ENCODE results near the gene STK24. TPM values are rescaled to one million over a fixed set of nuclear protein-coding genes. Genes with fewer than 3 reads are reported as not detected.
"Not testable (repeated sequence)": the region's sequence is repeated elsewhere in the genome, so short reads cannot be mapped to it uniquely, and the experiment has no call there.

Gene STK24
- 10 to 100 TPM; 73.0 to 90.1 TPM for total RNA-seq

- Mint-ChIP-seq H3K27ac (peak within 1 kb of the TSS; percentile 86 to 91), H3K4me3 (peak within 1 kb of the TSS; percentile 90), H3K4me1 (ENCODE audit: low read depth in 2 of 2) (peaks cover 29 to 41% of the 10 kb centered on the region in 2 donors), H3K9me3 (no peaks in the 10 kb centered on the region), H3K27me3 (no peaks in the 10 kb centered on the region), H3K36me3 (no peaks in the 10 kb centered on the region)
- peak; percentile 81 for DNase-seq (ENCODE audit: low spot score)
- ATAC-seq, result peak; percentile 93 to 95
These were observed at the start of gene STK24 for GRCh38 chr13:98576963-98577835. Gene STK24, minus strand, starts transcription at chr13:98577107. Its CDS starts 321 bp downstream, at chr13:98576786.

DNA sequence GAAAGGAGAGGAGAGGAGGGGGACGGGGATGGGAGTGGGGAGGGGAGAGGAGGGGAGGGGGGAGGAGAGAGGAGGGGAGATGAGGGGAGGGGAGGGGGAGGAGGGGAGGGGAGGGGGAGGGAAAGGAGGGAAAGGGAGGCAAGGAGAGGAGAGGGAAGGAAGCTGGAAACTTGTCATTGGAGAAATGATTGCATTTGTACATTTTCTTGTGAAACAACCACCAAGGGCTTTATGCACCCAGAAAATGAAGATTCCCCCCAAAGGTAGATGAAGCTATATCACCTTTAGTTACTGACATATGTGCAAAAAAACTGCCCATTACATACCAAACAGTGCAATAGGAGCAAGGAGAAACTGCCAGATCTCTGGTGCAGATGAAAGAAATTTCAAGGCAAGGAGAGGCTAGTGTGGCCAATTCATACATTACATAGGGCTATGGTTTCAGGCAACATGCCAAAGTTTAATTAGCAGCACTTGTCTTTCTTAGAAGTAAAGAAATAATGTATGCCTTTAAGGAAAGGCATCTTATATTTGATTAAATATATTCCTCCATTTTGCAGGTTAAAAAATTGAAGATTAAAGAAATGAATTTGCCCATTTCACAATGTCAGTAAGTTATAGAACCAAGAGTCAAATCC is 49.5 kb upstream of the STK24 start:
- Mint-ChIP-seq H3K9me3 (no peaks in the 10 kb centered on the region), H3K27ac (no peak overlapping the region), H3K36me3 (no peaks in the 10 kb centered on the region), H3K27me3 (peaks cover 3 to 9% of the 10 kb centered on the region in 2 donors), H3K4me3 (no peak overlapping the region), H3K4me1 (ENCODE audit: low read depth in 2 of 2) (peaks cover 0 to under 1% of the 10 kb centered on the region in 2 donors)
- no peak for ATAC-seq
- DNase-seq (ENCODE audit: low spot score), result no peak

GRCh38 chr13:98624589-98624988 is 47.7 kb upstream of the STK24 start:
- not testable (repeated sequence) for H3K27me3 Mint-ChIP-seq; H3K36me3 Mint-ChIP-seq; H3K4me1 Mint-ChIP-seq (ENCODE audit: low read depth in 2 of 2); DNase-seq (ENCODE audit: low spot score); H3K27ac Mint-ChIP-seq; H3K4me3 Mint-ChIP-seq; ATAC-seq; H3K9me3 Mint-ChIP-seq

- DNase-seq (ENCODE audit: low spot score) (no peak), ATAC-seq (no peak)
- Mint-ChIP-seq H3K27ac (no peak overlapping the region), H3K27me3 (peaks cover 0 to 11% of the 10 kb centered on the region in 2 donors), H3K4me1 (ENCODE audit: low read depth in 2 of 2) (no peaks in the 10 kb centered on the region), H3K36me3 (no peaks in the 10 kb centered on the region), H3K9me3 (no peaks in the 10 kb centered on the region), H3K4me3 (no peak overlapping the region)
These were observed 46.0 kb upstream of the STK24 start for GRCh38 chr13:98622931-98623331.

GRCh38 chr13:98619556-98619955 is 42.6 kb upstream of the STK24 start:
- H3K36me3 Mint-ChIP-seq, result no peaks in the 10 kb centered on the region
- no peak for ATAC-seq
- H3K27me3 Mint-ChIP-seq, result peaks cover 0 to 12% of the 10 kb centered on the region in 2 donors
- no peaks in the 10 kb centered on the region for H3K9me3 Mint-ChIP-seq
- no peaks in the 10 kb centered on the region for H3K4me1 Mint-ChIP-seq (ENCODE audit: low read depth in 2 of 2)
- no peak for DNase-seq (ENCODE audit: low spot score)
- H3K4me3 Mint-ChIP-seq, result no peak overlapping the region
- no peak overlapping the region for H3K27ac Mint-ChIP-seq

DNA sequence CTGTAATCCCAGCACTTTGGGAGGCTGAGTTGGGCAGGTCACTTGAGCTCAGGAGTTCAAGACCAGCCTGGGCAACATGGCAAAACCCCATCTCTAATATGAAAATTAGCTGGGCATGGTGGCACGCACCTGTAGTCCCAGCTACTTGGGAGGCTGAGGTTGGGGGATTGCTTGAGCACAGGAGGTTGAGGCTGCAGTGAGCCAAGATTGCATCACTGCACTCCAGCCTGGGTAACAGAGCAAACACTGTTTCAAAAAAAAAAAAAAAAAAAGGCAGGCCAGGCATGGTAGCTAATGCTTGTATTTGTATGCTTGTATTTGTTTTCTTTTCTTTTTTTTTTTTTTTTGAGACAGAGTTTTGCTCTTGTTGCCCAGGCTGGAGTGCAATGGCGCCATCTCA is 38.7 kb upstream of the STK24 start:
- not testable (repeated sequence) for H3K27ac Mint-ChIP-seq; H3K4me1 Mint-ChIP-seq (ENCODE audit: low read depth in 2 of 2); DNase-seq (ENCODE audit: low spot score); ATAC-seq; H3K4me3 Mint-ChIP-seq; H3K36me3 Mint-ChIP-seq; H3K9me3 Mint-ChIP-seq
- H3K27me3 Mint-ChIP-seq, result peaks cover 8 to 13% of the 10 kb centered on the region in 2 donors

DNA sequence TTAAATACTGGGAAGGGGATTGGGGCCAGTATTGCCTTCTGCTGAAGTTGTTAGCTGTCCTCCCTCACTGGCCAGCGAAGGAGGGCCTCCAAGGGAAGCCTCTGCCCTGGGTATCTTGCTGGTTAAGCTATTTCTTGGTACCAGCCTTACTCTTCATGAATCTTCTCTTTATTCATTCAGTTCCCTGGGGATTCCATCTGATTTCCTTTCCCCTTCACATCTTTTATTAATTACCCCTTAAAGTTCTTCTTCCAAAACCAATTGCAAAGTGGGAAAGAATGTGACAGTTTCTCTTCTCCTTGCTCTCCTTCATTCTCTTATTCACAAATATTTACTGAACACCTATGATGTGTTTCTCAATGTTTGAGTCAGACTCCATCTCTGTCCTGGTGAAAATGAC is 36.7 kb upstream of the STK24 start:
- Mint-ChIP-seq H3K4me3 (no peak overlapping the region), H3K9me3 (no peaks in the 10 kb centered on the region), H3K27ac (no peak overlapping the region), H3K27me3 (peaks cover 17 to 18% of the 10 kb centered on the region in 2 donors), H3K36me3 (no peaks in the 10 kb centered on the region), H3K4me1 (ENCODE audit: low read depth in 2 of 2) (no peaks in the 10 kb centered on the region)
- DNase-seq (ENCODE audit: low spot score) (no peak), ATAC-seq (no peak)

DNA sequence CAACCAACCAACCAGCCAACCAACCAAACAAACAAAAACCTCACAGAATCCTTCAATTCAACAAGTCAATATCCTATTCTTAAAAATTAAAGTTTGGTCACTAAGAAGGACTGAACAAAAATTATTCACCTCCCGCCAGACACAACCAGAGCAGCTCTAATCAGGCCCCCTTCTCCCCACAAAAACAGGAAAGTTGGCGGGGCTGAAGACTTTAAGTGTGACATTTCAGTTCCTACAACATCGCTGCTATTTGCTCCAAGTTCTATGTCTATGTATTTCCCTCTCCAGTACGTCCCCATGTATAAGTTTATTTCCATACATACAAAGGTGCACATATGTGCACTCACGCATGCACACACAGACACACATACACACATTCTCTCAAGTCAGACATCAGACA is 32.8 kb upstream of the STK24 start:
- no peak for DNase-seq (ENCODE audit: low spot score)
- H3K36me3 Mint-ChIP-seq, result no peaks in the 10 kb centered on the region
- no peaks in the 10 kb centered on the region for H3K4me1 Mint-ChIP-seq (ENCODE audit: low read depth in 2 of 2)
- peaks cover 16 to 18% of the 10 kb centered on the region in 2 donors for H3K27me3 Mint-ChIP-seq
- H3K4me3 Mint-ChIP-seq, result no peak overlapping the region
- ATAC-seq, result no peak
- no peak overlapping the region for H3K27ac Mint-ChIP-seq
- H3K9me3 Mint-ChIP-seq, result no peaks in the 10 kb centered on the region

- no peak overlapping the region for H3K27ac Mint-ChIP-seq
- DNase-seq (ENCODE audit: low spot score) (no peak), ATAC-seq (no peak)
- no peak overlapping the region for H3K4me3 Mint-ChIP-seq
- H3K36me3 Mint-ChIP-seq, result no peaks in the 10 kb centered on the region
- H3K27me3 Mint-ChIP-seq, result peaks cover 10 to 13% of the 10 kb centered on the region in 2 donors
- no peaks in the 10 kb centered on the region for H3K4me1 Mint-ChIP-seq (ENCODE audit: low read depth in 2 of 2)
- no peaks in the 10 kb centered on the region for H3K9me3 Mint-ChIP-seq
These were observed 29.4 kb upstream of the STK24 start for GRCh38 chr13:98606296-98606695.

GRCh38 chr13:98599502-98600328 is 22.8 kb upstream of the STK24 start:
- DNase-seq (ENCODE audit: low spot score) (no peak), ATAC-seq (no peak)
- H3K27ac Mint-ChIP-seq, result no peak overlapping the region
- H3K36me3 Mint-ChIP-seq, result no peaks in the 10 kb centered on the region
- peaks cover 16 to 25% of the 10 kb centered on the region in 2 donors for H3K27me3 Mint-ChIP-seq
- peaks cover 12% of the 10 kb centered on the region in 2 donors for H3K4me1 Mint-ChIP-seq (ENCODE audit: low read depth in 2 of 2)
- H3K4me3 Mint-ChIP-seq, result no peak overlapping the region
- H3K9me3 Mint-ChIP-seq, result no peaks in the 10 kb centered on the region

DNA sequence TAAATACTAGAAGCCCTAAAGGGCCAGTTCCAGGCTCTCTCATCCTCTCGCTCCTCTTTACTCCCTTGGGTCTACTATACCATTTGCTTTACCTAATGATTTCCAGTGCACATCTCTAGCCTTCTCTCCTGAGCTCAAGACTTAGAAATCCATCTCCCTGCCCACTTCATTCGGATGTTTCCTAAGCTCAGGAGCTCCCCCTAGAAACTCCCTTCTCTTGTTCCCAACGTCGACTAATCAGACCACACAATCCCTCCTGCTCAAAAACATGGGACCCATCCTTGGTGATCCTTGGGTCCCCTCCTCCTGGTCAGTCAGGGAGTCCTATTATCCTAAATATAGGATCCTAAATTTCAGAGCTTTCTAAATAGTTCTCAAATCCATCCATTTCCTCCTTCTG is 21.1 kb upstream of the STK24 start:
- DNase-seq (ENCODE audit: low spot score) (no peak), ATAC-seq (no peak)
- no peak overlapping the region for H3K27ac Mint-ChIP-seq
- no peaks in the 10 kb centered on the region for H3K36me3 Mint-ChIP-seq
- no peaks in the 10 kb centered on the region for H3K9me3 Mint-ChIP-seq
- peaks cover 16 to 31% of the 10 kb centered on the region in 2 donors for H3K27me3 Mint-ChIP-seq
- peaks cover 12% of the 10 kb centered on the region in 2 donors for H3K4me1 Mint-ChIP-seq (ENCODE audit: low read depth in 2 of 2)
- no peak overlapping the region for H3K4me3 Mint-ChIP-seq

DNA sequence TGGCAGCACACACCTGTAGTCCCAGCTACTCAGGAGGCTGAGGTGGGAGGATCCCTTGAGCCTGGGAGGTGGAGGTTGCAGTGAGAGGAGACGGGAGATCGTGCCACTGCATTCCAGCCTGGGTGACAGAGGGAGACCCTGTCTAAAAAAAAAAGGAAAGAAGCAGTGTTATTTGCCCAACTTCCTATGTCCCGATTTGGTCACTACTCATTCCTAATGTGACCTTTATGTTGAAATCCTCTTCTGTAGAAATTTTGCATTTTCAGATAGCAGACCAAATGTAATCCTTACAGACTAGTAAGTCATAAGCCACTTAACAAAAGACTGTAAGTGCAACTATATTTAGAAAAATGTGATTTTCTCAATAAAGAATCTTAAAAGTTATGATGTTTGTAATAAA is 18.2 kb upstream of the STK24 start:
- H3K9me3 Mint-ChIP-seq, result no peaks in the 10 kb centered on the region
- H3K4me1 Mint-ChIP-seq (ENCODE audit: low read depth in 2 of 2), result peaks cover 12% of the 10 kb centered on the region in 2 donors
- no peak overlapping the region for H3K4me3 Mint-ChIP-seq
- H3K27me3 Mint-ChIP-seq, result peaks cover 27 to 29% of the 10 kb centered on the region in 2 donors
- ATAC-seq (no peak), DNase-seq (ENCODE audit: low spot score) (no peak)
- H3K27ac Mint-ChIP-seq, result no peak overlapping the region
- no peaks in the 10 kb centered on the region for H3K36me3 Mint-ChIP-seq

DNA sequence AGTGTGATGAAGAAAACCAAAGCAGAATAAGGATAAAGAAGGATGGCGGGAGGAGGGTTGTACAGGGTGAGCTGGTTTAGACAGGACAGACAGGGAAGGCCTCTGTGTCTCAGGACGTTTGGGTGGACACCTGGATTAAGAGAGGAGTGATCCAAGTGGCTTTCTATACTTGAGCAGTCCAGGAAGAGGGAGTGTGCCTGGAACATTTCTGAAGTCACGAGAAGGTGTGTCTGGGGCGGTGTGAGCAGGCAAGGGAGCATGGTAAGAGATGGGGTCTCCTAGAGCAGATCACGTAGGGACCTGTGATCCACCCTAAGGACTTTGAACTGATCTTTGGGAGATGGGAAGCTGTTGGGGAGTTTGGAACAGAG is 15.4 kb upstream of the STK24 start:
- Mint-ChIP-seq H3K4me3 (no peak overlapping the region), H3K4me1 (ENCODE audit: low read depth in 2 of 2) (peaks cover 9 to 12% of the 10 kb centered on the region in 2 donors), H3K36me3 (peaks cover 4% of the 10 kb centered on the region), H3K27me3 (peaks cover 20 to 28% of the 10 kb centered on the region in 2 donors), H3K9me3 (no peaks in the 10 kb centered on the region), H3K27ac (no peak overlapping the region)
- no peak for DNase-seq (ENCODE audit: low spot score)
- ATAC-seq, result no peak

All from natural killer cell treated with Interleukin-12 subunit alpha and Interleukin-12 subunit beta and Interleukin-15 and Interleukin-18, amount 100 ng/mL, for 72 hours (primary cell).